T-helper 1 cell treated with Interleukin-12 subunit alpha and Interleukin-12 subunit beta and Interleukin-4 antibody, amounts not matched to agents 30 μg/mL and 1 μg/mL, for 36 hours (primary cell): Measurements from ENCODE around the gene MEGF6.

Experiments used
- H3K27ac Mint-ChIP-seq: one replicate; pipeline ENCODE4 v1.8.0; 2021; ENCODE audit warnings: mild to moderate bottlenecking, mixed read lengths
- H3K27me3 Mint-ChIP-seq: one replicate; pipeline ENCODE4 v1.8.0; 2021; ENCODE audit warnings: low read depth, mixed read lengths
- H3K36me3 Mint-ChIP-seq: one replicate; pipeline ENCODE4 v1.8.0; 2021; ENCODE audit warnings: low read depth, mixed read lengths
- H3K4me1 Mint-ChIP-seq: one replicate; pipeline ENCODE4 v1.8.0; 2021; ENCODE audit warnings: low read depth, mixed read lengths
- H3K4me3 Mint-ChIP-seq: one replicate; pipeline ENCODE4 v1.8.0; 2021; ENCODE audit warnings: mild to moderate bottlenecking, moderate library complexity, mixed read lengths
- H3K9me3 Mint-ChIP-seq: one replicate; pipeline ENCODE4 v1.8.0; 2021; ENCODE audit warnings: mixed read lengths

Gene MEGF6

DNA sequence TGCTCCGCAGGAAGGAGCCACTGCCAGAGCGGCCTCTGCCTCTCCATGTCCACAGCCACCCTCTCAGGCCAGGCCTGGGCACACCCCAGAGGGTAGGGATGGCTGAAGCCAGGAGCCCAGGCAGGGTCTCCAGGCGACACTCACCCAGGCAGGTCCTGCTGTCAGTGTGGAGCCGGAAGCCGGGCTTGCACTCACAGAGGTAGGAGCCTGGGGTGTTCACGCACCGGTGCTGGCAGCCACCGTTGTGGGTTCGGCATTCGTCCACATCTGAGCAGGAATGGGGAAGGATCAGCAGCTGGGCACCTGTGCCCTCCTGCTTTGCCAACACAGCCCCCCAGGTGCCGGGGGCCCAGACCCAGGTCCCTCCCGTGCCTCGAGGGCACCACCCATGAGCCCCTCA, 87.3 kb downstream of the MEGF6 start:
- H3K27ac Mint-ChIP-seq: no peak overlapping the region
- no peak overlapping the region for H3K4me3 Mint-ChIP-seq
- no peaks in the 10 kb centered on the region for H3K27me3 Mint-ChIP-seq
- H3K9me3 Mint-ChIP-seq: no peaks in the 10 kb centered on the region
- no peaks in the 10 kb centered on the region for H3K36me3 Mint-ChIP-seq
- no peaks in the 10 kb centered on the region for H3K4me1 Mint-ChIP-seq

DNA sequence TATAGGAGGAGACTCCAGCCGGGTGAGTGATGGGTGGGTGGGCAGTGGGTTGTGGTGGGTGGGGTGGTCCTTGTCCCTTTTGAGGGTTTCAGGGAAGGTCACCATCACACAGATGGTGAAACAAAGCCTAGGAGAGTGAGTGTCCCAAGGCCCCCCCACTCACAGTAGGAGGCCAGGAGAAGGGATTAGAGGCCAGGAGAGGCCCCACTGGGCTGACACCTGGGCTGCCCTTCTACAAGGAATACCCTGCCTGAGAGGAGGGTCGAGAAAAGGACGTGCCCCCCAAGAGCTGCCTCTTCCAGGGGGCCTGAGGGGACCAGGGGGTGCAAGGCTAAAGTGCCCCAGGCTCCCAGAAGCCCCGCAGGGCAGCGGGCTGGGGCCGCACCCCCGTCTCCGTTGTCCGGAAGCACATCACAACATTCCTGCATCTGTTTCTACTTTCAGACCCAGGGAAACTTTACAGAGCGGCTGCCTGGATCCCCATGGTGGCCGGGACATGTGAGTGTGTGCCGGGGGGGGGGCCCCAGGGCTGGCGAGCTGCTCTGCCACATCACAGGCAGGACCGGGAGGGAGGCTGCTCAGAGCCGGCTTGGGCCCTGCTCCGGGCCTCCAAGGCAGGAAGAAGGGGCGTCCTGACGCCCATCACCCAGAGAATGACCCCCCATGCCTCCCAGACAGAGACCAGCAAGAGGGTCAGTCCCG, 88.6 kb downstream of the MEGF6 start:
- Mint-ChIP-seq H3K4me1 (no peaks in the 10 kb centered on the region), H3K27me3 (no peaks in the 10 kb centered on the region), H3K36me3 (no peaks in the 10 kb centered on the region), H3K27ac (no peak overlapping the region), H3K9me3 (no peaks in the 10 kb centered on the region), H3K4me3 (no peak overlapping the region)

DNA sequence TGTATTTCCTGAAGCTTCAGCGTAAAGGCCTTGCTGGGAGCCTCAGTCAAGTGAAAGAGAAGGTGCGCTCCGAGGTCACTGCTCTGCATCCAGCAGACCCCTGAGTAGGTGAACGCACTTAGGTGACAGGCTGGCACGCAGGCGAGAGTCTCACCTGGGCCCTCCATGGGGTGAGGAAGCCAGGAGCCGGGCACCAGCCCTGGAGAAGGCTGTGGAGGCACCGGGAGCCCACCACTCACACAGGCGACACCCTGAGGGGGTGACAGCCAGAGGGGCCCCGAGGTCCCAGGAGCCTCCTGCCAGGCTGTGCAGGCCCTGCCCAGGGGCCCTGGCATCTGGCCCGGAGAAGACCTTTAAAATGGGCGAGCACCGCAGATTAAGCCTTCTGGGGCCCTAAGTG, 89.2 kb downstream of the MEGF6 start:
- Mint-ChIP-seq H3K4me1 (no peaks in the 10 kb centered on the region), H3K27ac (no peak overlapping the region), H3K4me3 (no peak overlapping the region), H3K36me3 (no peaks in the 10 kb centered on the region), H3K9me3 (no peaks in the 10 kb centered on the region), H3K27me3 (no peaks in the 10 kb centered on the region)

DNA sequence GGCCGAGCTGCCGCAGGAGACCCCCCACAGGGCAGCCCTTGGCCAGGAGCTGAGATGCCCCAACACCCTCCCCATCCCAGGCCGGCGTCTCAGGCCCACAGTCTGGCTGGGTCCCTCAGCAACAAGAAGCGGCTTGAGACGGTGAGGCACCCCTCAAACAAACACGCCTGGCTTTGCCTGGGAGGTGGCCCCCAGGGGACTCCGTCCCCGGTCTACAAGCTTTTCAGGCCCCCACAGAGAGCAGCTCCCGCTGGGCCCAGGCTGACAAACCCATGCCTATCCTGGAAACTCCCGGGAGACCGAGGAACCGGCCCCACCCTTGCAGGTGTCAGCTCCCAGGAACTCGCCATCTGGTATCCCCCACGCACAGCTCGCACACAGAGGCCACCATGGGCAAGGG, 89.9 kb downstream of the MEGF6 start:
- Mint-ChIP-seq H3K4me1 (no peaks in the 10 kb centered on the region), H3K27me3 (no peaks in the 10 kb centered on the region), H3K9me3 (no peaks in the 10 kb centered on the region), H3K4me3 (no peak overlapping the region), H3K27ac (no peak overlapping the region), H3K36me3 (no peaks in the 10 kb centered on the region)

DNA sequence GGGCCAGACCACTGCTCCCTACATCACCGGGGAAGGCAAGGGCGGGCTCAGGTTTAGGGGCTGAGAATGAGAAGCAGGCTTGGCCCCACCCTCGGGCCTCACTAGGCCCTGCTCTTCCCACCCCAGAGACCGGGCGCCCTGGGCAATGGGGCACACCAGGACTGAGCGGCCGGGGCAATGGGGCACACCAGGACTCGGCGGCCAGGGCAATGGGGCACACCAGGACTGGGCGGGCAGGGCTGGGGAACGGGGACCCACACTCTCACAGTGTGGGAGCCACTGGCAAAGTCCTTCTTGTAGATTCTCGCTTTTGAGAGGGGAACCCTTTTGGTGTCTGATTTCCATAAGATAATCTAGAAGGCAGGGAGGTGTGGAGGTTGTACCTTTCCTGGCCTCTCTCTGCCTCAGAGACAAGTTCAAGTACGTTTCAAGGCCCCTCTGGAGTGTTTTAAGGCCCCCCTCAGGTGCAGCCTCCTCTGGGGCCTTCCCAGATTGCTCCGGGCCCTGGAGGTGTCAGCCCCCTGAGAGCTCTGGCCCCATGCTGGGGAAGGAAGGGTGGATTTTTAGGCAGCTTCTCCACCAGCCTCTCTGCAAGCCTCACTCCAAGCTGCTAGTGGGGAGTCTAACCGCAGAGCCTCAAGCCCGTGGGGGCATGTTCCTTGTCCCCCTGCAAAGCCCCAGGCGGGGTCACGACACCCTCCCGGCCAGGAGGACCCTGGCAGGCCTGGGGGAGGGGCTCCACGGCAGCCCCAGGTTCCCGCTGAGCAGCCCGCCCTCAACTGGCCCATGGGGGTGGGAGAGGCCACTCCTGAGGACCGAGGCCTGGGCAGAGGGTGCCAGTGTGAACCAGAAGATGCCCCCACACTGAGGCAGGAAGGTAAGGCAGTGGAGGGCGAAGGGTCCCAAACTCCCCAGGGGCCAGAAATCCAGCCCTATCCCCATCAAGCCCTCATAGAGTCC, 90.6 kb downstream of the MEGF6 start:
- Mint-ChIP-seq H3K9me3 (no peaks in the 10 kb centered on the region), H3K27ac (no peak overlapping the region), H3K36me3 (no peaks in the 10 kb centered on the region), H3K4me3 (no peak overlapping the region), H3K27me3 (no peaks in the 10 kb centered on the region), H3K4me1 (no peaks in the 10 kb centered on the region)

DNA sequence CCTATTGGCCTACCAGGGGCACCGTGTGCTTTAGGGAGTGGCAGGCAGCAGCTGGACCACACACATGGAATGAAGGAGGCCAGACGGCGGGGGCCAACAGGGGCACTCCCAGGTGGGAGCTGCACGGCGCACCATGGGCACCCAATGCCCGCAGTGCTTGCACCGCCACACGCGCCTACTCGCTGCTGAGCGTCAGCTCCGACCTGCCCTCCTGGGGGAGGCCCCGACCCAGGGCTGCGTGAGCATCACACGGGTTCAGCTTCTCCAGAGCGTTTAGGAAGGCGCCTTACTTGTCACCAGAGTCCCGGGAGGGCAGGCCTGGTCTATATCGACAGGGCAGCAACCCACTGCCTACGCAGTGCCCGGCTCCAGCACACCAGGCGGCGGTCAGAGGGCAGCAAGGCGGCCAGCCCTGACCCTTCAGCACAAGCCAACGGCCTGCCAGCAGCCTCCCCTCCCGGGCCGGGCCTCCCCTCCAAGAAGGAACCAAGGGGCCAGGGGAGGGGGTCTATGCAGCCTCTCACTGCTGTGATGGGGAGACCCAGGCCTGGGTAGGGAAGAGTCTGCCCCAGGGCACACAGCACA, 91.9 kb downstream of the MEGF6 start:
- Mint-ChIP-seq H3K4me1 (no peaks in the 10 kb centered on the region), H3K4me3 (no peak overlapping the region), H3K27ac (no peak overlapping the region), H3K36me3 (no peaks in the 10 kb centered on the region), H3K27me3 (no peaks in the 10 kb centered on the region), H3K9me3 (no peaks in the 10 kb centered on the region)

DNA sequence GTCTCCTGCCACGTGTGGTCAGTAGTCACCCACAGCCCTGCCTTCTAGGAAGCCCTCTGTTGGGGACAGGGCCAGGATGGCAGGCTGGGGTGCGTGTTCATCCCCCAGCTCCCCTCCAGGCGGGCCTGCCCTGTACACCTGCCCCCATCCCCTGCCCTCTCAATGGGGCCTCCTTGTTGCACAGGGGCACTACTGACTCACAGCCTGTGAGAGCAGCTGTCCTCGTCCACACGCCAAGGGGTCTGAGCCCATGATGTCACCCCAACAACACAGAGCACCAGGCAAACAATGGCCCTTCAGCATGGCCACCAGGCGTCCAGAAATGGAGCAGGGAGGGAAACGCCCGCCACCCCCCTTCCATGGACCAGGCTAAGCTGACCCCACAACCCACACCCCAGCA, 92.6 kb downstream of the MEGF6 start:
- H3K4me3 Mint-ChIP-seq: no peak overlapping the region
- H3K36me3 Mint-ChIP-seq: no peaks in the 10 kb centered on the region
- H3K4me1 Mint-ChIP-seq: no peaks in the 10 kb centered on the region
- H3K27ac Mint-ChIP-seq: no peak overlapping the region
- H3K27me3 Mint-ChIP-seq: no peaks in the 10 kb centered on the region
- no peaks in the 10 kb centered on the region for H3K9me3 Mint-ChIP-seq

DNA sequence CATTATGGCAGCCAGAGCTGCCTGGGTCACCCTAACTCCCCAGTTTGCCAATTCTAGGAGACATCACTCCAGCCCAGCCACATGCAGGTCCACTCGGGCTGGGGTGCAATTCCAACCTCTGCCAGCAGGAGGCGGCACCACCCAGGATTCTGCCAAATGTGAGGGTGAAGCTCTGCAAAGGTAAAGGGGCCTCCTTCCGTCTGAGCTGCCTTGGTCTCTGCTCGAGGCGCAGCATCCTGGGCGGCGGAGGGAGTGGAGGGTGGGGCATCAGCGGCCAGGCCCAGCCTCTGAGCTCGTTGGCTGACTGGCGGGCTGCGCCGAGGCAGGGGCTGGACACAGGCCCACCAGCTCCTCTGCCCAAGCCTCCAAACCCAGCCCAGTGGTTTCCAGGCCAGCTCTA, 93.1 kb downstream of the MEGF6 start:
- Mint-ChIP-seq H3K36me3 (no peaks in the 10 kb centered on the region), H3K27ac (no peak overlapping the region), H3K4me1 (no peaks in the 10 kb centered on the region), H3K4me3 (no peak overlapping the region), H3K9me3 (no peaks in the 10 kb centered on the region), H3K27me3 (no peaks in the 10 kb centered on the region)

DNA sequence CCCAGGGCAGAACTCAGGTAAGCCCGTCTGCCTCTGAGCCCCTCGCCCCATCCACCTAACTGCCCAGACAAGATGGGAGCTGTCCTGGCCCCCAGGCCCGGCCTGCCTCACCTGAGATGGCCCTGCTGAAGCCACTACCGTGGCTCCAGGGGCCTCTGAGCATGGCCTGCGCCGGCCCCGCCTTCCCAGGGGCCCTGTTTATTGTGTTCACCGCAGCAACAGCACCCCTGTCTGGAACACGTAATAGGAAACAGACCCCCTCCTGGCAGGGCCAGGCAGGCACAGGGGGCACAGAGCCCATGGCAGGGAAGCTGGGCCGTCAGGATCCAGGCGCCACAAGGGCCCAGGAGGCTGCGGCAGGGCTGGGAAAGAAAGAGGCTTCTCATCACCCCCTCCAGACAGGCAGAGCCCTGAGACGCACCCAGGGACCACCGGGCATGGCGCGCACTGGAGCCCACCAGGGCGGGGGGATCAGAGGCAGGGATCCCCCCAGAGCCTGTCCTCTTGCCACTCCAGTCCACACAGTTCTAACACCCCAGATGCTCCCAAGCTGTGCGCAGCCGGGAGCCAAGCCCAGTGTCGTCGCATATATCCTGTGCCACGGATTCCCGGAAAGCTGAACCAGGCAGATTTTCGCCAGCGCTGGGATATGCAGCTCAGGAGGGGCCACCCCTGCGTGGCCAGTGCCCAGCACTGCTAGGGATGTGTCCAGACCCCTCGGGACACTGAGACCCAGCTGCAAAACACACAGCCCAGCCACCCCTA, 94.2 kb downstream of the MEGF6 start:
- Mint-ChIP-seq H3K4me3 (no peak overlapping the region), H3K27me3 (no peaks in the 10 kb centered on the region), H3K4me1 (no peaks in the 10 kb centered on the region), H3K36me3 (no peaks in the 10 kb centered on the region), H3K27ac (no peak overlapping the region), H3K9me3 (no peaks in the 10 kb centered on the region)

DNA sequence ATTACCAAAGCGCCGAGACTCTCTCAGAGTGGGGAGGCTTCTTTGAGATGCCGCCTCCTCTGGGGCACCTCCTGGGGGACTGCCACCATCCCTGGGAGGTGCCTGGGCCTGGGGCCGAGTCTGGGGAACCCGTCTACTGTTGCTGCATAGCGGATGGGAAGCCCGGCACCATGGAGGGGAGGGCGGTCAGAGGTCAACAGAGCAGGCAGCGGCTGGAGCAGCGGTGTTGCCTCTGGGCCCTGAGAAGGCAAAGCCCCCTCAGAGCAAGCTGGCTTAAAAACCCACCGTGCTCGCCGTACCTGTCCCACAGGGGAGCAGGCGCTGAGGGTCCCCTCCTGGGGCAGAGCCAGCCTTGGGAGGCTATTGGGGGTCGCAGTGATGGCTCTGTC, 94.8 kb downstream of the MEGF6 start:
- Mint-ChIP-seq H3K9me3 (no peaks in the 10 kb centered on the region), H3K4me3 (no peak overlapping the region), H3K4me1 (no peaks in the 10 kb centered on the region), H3K27ac (no peak overlapping the region), H3K27me3 (no peaks in the 10 kb centered on the region), H3K36me3 (no peaks in the 10 kb centered on the region)

DNA sequence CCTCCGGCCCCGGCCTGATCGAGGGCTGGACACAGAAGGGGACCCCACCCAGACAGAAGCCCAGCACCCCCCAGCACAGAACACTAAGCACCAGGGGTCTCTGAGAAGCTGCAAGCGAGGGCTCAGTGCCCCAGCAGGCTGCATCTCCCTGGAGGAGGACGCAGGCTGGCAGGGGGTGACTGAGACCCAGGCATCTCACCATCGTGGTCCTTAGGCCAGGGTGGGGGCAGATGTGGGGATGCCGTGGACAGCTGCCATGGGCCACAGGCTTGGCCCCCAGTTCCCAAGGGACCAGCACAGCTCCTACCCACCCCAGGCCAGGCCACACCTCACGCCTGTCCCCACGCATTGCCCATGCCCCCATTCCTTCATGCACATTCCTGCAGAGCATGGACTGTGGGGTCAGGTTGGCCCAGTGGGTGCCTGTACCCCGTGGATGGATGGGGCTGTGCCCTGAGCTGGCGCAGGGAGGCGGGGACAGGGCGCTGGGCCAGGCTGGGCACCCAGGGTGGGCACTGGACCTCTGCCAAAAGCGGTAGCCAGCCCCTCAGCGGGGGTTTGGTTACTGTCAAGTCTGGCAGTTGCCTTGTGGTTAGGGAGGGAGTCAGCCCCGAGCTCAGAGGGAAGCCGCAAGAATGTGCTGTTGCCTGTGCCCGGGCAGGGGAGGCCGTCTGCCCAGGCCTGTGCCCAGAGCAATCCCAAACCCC, 95.4 kb downstream of the MEGF6 start:
- Mint-ChIP-seq H3K4me1 (no peaks in the 10 kb centered on the region), H3K4me3 (no peak overlapping the region), H3K27ac (no peak overlapping the region), H3K36me3 (no peaks in the 10 kb centered on the region), H3K9me3 (no peaks in the 10 kb centered on the region), H3K27me3 (no peaks in the 10 kb centered on the region)

DNA sequence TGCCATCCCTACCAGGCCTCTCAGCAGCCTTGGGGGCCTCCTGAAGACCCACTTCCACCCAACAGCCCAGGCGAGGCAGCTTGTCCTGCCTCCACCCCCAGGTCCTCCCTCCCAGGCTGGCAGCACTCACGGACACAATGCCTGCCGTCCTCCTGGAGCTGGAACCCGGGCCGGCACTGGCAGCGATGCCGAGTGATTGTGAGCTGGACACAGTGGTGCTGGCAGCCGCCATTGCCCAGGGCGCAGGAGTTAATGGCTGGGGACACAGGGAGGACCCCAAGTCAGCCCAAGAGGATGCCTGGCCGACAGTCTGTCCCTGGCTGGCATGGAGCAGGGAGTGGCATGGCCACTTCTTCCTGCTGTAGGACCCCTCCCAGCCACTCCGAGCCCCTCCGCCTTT, 96.0 kb downstream of the MEGF6 start:
- no peaks in the 10 kb centered on the region for H3K36me3 Mint-ChIP-seq
- H3K27me3 Mint-ChIP-seq: no peaks in the 10 kb centered on the region
- no peaks in the 10 kb centered on the region for H3K4me1 Mint-ChIP-seq
- H3K9me3 Mint-ChIP-seq: no peaks in the 10 kb centered on the region
- no peak overlapping the region for H3K27ac Mint-ChIP-seq
- H3K4me3 Mint-ChIP-seq: no peak overlapping the region

DNA sequence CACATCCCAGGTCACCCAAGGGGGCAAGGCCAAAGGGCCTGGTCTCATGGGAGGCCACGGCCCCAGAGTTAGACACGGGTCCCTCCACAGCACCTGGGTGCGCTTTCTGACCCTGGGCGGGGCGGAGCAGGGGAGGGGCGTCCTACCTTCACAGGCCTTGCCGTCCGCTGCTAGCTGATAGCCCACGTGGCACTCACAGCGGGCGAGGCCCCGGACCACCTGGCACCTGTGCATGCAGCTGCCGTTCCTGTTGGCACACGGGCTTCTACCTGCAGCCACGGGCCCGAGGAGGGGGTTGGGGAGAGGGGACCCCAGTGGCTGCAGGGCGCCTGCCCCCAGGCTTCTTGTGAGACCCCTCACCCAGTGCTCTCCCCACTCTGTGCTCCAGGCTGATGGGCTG, 96.9 kb downstream of the MEGF6 start:
- no peaks in the 10 kb centered on the region for H3K9me3 Mint-ChIP-seq
- no peak overlapping the region for H3K27ac Mint-ChIP-seq
- H3K4me3 Mint-ChIP-seq: no peak overlapping the region
- no peaks in the 10 kb centered on the region for H3K36me3 Mint-ChIP-seq
- no peaks in the 10 kb centered on the region for H3K4me1 Mint-ChIP-seq
- H3K27me3 Mint-ChIP-seq: no peaks in the 10 kb centered on the region

DNA sequence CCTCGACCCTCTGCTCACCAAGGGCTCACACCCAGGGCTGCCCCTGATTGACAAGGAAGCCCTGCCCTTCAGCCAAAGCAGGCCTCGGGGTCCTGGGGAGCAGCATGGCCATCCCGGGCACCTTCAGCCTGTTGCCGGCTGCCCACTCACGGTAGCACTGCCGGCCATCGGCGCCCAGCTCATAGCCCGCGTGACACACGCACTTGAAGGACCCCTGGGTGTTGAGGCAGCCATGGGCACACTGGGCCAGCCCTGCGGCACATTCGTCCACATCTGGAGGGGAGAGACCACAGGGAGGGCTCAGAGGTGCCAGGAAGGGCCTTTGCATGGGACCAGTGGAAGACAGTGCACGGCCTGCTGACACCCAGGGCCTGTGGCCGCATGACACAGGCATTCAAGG, 99.5 kb downstream of the MEGF6 start:
- Mint-ChIP-seq H3K9me3 (no peaks in the 10 kb centered on the region), H3K4me3 (no peak overlapping the region), H3K27ac (no peak overlapping the region), H3K36me3 (no peaks in the 10 kb centered on the region), H3K4me1 (no peaks in the 10 kb centered on the region), H3K27me3 (no peaks in the 10 kb centered on the region)
